ENCODE data around the gene EPHA10. TPM values are rescaled to one million over a fixed set of nuclear protein-coding genes. Genes with fewer than 3 reads are reported as not detected.
A peak's percentile ranks its signal among the peaks of the same experiment; 100 is the strongest.
"Not testable (repeated sequence)": the region's sequence is repeated elsewhere in the genome, so short reads cannot be mapped to it uniquely, and the experiment has no call there.

The EPHA10 gene
- total RNA-seq, 1 donor from 2014 or later, result 0.17 TPM

DNA sequence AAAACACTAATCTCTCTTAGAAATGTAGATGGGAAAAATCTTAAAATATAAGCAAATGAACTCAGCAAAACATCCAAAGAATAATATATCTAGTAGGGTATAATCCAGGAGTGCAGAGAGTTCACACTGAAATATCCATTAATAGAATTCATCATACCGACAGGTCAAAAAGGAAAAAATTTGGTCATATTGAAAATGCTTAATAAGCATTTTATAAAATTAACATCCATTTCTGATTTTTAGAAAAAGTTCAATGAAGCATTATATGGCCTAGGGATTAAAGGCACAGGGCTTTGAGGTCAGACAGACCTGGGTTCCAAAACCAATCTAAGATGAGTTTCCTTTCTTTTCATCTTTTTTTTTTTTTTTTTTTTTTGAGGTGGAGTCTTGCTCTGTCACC is 16.4 kb downstream of the EPHA10 start:
- no peak for DNase-seq (ENCODE audit: low read depth)
- no peak for TF ChIP-seq CTCF (conservative IDR thresholded peaks at IDR 0.05; ENCODE audit: low read depth, low read length)
- H3K4me3 ChIP-seq (ENCODE audit: low read depth, low read length), result no peak overlapping the region

DNA sequence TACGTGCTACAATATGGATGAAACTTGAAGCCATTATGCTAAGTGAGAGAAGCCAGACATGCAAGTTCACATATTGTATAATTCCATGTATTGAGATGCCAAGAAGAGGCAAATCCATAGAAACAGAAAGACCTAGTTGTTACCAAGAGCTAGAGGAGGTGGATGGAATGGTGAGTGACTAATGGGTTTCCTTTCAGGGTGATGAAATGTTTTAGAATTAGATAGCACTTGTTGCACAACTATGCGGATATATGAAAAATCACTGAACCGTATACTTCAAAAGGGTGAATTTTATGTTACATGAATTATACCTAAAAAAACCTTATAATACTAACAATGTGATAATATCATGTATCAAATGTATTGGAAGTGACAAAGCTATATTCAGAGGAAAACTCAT is 18.1 kb downstream of the EPHA10 start:
- no peak for DNase-seq (ENCODE audit: low read depth)
- H3K4me3 ChIP-seq (ENCODE audit: low read depth, low read length), result no peak overlapping the region
- no peak for TF ChIP-seq CTCF (conservative IDR thresholded peaks at IDR 0.05; ENCODE audit: low read depth, low read length)

GRCh38 chr1:37741662-37742061 is 23.3 kb downstream of the EPHA10 start:
- DNase-seq (ENCODE audit: low read depth), result no peak
- no peak overlapping the region for H3K4me3 ChIP-seq (ENCODE audit: low read depth, low read length)
- TF ChIP-seq CTCF (conservative IDR thresholded peaks at IDR 0.05; ENCODE audit: low read depth, low read length), result no peak

DNA sequence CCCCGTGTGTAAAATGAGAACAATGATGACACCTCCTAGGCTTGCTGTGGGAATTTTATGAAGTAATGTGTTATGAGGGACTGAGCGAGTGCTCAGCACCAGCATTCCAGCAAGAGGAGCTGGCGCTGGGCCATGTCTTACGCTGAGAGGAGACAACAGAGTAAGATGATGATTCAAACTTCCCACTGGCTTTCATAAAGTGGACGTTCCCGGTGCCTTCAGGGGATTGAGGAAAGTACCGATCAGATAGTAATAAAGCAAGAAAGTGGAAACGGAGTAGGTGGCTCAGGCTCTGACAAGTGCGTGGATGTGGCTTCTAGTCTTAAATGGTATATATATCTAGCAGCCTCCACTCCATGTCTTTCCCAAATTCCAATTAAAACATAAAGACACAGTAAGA is 23.8 kb downstream of the EPHA10 start:
- DNase-seq (ENCODE audit: low read depth), result peak; percentile 12
- H3K4me3 ChIP-seq (ENCODE audit: low read depth, low read length), result no peak overlapping the region
- no peak for TF ChIP-seq CTCF (conservative IDR thresholded peaks at IDR 0.05; ENCODE audit: low read depth, low read length)

DNA sequence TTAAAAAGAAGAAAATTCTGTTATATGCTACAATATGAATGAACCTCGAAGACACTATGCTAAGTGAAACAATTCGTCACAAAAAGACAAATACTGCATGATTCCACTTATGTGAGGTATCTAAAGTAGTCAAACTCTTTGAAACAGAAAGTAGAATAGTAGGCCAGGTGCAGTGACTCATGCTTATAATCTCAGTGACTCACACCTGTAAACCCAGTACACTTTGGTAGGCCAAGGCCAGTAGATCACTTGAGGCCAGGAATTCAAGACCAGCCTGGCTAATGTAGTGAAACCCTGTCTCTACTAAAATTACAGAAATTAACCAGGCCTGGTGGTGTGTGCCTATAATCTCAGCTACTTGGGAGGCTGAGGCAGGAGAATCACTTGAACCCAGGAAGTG is 25.7 kb downstream of the EPHA10 start:
- DNase-seq (ENCODE audit: low read depth), result peak; percentile 15
- TF ChIP-seq CTCF (conservative IDR thresholded peaks at IDR 0.05; ENCODE audit: low read depth, low read length), result no peak
- H3K4me3 ChIP-seq (ENCODE audit: low read depth, low read length), result no peak overlapping the region

DNA sequence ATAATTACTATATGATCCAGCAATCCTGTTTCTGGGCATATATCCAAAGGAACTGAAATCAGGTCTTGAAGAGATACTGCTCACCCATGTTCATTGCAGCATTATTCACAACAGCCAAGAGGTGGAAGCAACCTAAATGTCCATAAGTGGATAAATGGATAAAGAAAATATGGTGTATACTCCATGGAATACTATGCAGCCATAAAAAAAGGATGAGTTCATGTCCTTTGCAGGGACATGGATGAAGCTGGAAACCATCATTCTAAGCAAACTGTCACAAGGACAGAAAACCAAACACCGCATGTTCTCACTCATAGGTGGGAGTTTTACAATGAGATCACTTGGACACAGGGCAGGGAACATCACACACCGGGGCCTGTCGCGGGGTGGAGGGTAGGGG is 26.3 kb downstream of the EPHA10 start:
- H3K4me3 ChIP-seq (ENCODE audit: low read depth, low read length); DNase-seq (ENCODE audit: low read depth): not testable (repeated sequence)

- H3K4me3 ChIP-seq (ENCODE audit: low read depth, low read length), result not testable (repeated sequence)
Observed at GRCh38 chr1:37737975-37738374, 26.9 kb downstream of the EPHA10 start.

DNA sequence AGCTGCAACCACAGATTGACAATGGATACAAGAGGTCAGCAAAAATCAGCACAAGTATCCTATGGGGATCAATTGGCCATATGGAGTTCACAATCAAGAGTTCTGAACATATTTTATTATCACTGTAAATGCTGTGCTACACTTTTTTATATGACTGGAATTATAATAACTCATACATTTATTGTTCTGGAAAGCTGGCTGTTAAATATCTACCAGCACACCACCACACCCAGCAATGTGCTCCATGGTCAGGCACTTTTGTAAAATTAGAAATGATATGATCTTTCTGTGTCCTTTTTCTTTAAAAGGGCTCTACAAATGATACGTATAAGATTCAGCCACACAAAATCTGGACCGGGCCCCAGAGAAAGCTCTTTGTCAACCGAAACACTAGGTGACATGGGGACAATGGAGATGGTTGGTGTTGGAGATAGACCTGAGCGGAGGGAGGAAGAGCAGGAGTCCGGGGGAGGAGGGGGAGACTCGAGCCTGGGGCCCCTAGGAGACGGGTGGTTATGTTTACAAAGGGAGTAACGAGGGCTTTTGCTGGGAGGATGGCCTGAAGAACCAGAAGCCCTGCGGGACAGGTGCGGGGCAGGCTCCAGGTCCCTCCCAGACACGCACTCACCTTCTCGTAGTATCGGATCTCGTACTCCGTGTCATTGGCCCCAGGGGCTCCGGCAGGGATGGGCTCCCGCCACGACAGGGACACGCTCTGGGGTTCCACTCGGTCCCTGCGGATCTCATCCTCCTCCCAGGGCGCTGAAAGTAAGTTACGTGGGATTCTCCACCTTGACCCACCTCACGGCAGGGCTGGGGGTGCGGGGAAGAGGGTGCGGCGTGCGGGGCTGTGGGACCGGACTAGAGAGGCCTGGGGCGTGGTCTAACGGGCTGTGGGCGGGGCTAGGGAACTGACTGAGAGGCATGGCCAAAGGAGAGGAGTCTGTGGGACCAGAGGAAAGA is 30.0 kb downstream of the EPHA10 start:
- DNase-seq (ENCODE audit: low read depth), result no peak
- no peak for TF ChIP-seq CTCF (conservative IDR thresholded peaks at IDR 0.05; ENCODE audit: low read depth, low read length)
- no peak overlapping the region for H3K4me3 ChIP-seq (ENCODE audit: low read depth, low read length)

More at GRCh38 chr1:37737975-37738374, 26.9 kb downstream of the EPHA10 start:
- not testable (repeated sequence) for DNase-seq (ENCODE audit: low read depth)
